GM23248 (cell line): ENCODE results near the gene CDX2.

Experiments
- EZH2 ChIP-seq: fragments of 200-600 bp; sonication (generic); IDR thresholded peaks from 2 replicates; pipeline ENCODE4 v1.6.1; 2018; ENCODE audit warnings: antibody characterized with exemption, mild to moderate bottlenecking; ENCODE audit not compliant: insufficient read depth, poor library complexity, severe bottlenecking
- EZH2phosphoT487 ChIP-seq: fragments of 200-600 bp; sonication (generic); IDR thresholded peaks from 2 replicates; pipeline ENCODE4 v1.6.1; 2018; ENCODE audit warnings: antibody characterized with exemption, moderate library complexity, mild to moderate bottlenecking, low read depth; ENCODE audit not compliant: insufficient read depth

DNA sequence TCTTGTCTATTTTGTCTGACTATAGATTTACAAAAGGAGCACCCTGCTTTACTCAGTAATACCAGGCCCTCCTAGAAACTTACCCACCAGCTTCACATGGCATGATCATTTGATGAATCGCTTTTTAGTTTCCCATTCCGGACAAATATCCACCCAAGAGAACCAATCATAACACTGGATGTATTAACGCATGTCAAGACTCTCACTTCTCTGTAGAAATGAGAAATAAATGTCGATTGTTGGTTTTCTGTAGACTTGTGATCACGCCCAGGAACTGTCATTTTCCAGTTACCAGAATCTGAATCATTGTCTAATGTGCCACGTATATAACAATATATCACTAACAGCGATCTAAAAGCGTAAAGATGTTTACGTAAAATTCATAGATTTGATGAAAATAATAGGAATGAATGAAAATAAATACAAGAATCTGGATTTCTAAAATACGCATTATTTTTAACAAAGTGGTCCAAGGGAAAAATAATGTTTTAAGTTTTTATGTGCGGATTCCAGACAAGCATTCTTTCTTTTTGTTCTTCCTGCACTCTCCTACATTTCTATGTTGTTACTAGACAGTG is 14.0 kb downstream of the CDX2 start:
- TF ChIP-seq EZH2 (no peak), EZH2phosphoT487 (no peak)
